ENCODE measurements around the gene ACSM6. TPM values are rescaled to one million over a fixed set of nuclear protein-coding genes. Genes with fewer than 3 reads are reported as not detected.

ACSM6 gene
- polyA plus RNA-seq, 1 of the 3 experiments (the other 2 are of a cell fraction): not detected

GRCh38 chr10:95263864-95264226 is 69.8 kb downstream of the ACSM6 start:
- DNase-seq: no peak
- H3K9me3 ChIP-seq: no peaks in the 10 kb centered on the region
- ChIA-PET POLR2A (no interaction called here), CTCF (interaction anchor here (0.6 to 4.7 kb wide), 5 partner anchors 18 to 114 kb away, joined by 3 to 17 read pairs (median 8); no protein-coding TSS in a partner anchor)
- no peaks in the 10 kb centered on the region for H4K20me1 ChIP-seq (ENCODE audit: insufficient read depth)
- H3K27me3 ChIP-seq (ENCODE audit: insufficient read depth): no peaks in the 10 kb centered on the region
- no peak for TF ChIP-seq FOSL2 (IDR thresholded peaks at IDR 0.05; ENCODE audit: borderline replicate concordance, low read depth)
- TF ChIP-seq USF2 (IDR thresholded peaks at IDR 0.05; ENCODE audit: borderline replicate concordance, low read depth, low read length): no peak
- no peak for TF ChIP-seq CTCF (IDR thresholded peaks at IDR 0.05)
- no peak for TF ChIP-seq MXI1 (IDR thresholded peaks at IDR 0.05; ENCODE audit: low read depth, low read length)
- TF ChIP-seq TCF12 (IDR thresholded peaks at IDR 0.05): no peak
- TF ChIP-seq EP300 (IDR thresholded peaks at IDR 0.05; ENCODE audit: borderline replicate concordance in 1 of 2, low read depth in 1 of 2, low read length in 1 of 2): no peak
- TF ChIP-seq NRF1 (IDR thresholded peaks at IDR 0.05; ENCODE audit: low read depth, low read length): no peak
- no peak for TF ChIP-seq YY1 (IDR thresholded peaks at IDR 0.05; ENCODE audit: low read depth)
- TF ChIP-seq MAX (IDR thresholded peaks at IDR 0.05; ENCODE audit: low read depth): no peak
- no peak for TF ChIP-seq FOXJ3 (CRISPR knock-in tag; IDR thresholded peaks at IDR 0.05)
- TF ChIP-seq TAF1 (IDR thresholded peaks at IDR 0.05; ENCODE audit: borderline replicate concordance, low read depth, low read length): no peak
- TF ChIP-seq MEF2A (IDR thresholded peaks at IDR 0.05; ENCODE audit: borderline replicate concordance, low read depth): no peak
- TF ChIP-seq FOXM1 (IDR thresholded peaks at IDR 0.05; ENCODE audit: low read depth): no peak
- TF ChIP-seq JUND (IDR thresholded peaks at IDR 0.05): no peak
- TF ChIP-seq EZH2phosphoT487 (IDR thresholded peaks at IDR 0.05; ENCODE audit: borderline replicate concordance, low read depth): no peak
- no peak for TF ChIP-seq RXRA (IDR thresholded peaks at IDR 0.05; ENCODE audit: borderline replicate concordance, low read depth)
- TF ChIP-seq GATA2 (CRISPR knock-in tag; IDR thresholded peaks at IDR 0.05): no peak
- no peak for TF ChIP-seq PBX3 (IDR thresholded peaks at IDR 0.05)
- no peak for TF ChIP-seq RFX5 (IDR thresholded peaks at IDR 0.05; ENCODE audit: low read length)
- no peak overlapping the region for H2AFZ ChIP-seq (ENCODE audit: low read depth)
- H3K27ac ChIP-seq (ENCODE audit: low read depth in 2 of 2, low read length in 1 of 2): no peak overlapping the region
- H3K9me2 ChIP-seq: no peaks in the 10 kb centered on the region
- H3K36me3 ChIP-seq (replicated peaks in 1 of 2; ENCODE audit: control insufficient read depth in 1 of 2, insufficient read depth in 2 of 2, low read length in 1 of 2): peaks cover 3 to 30% of the 10 kb centered on the region in 2 experiments
- WGBS (ENCODE audit: low lambda C conversion rate): 83% methylated on average over 7 of the region's 7 CpGs
- peaks cover 7 to 28% of the 10 kb centered on the region in 2 experiments; a peak in 3 of 4 replicates for H3K4me1 ChIP-seq (ENCODE audit: control insufficient read depth in 1 of 2, insufficient read depth in 2 of 2, low read depth in 1 of 2, low read length in 1 of 2)
- H3K79me2 ChIP-seq (ENCODE audit: insufficient read depth): 0 out of 2 replicates have a peak, but pooled peaks cover 3% of the 10 kb centered on the region
- H3K4me2 ChIP-seq: no peak overlapping the region
- no peak overlapping the region for H3K4me3 ChIP-seq (ENCODE audit: low read depth in 2 of 2, low read length in 1 of 2)
- peaks cover 9% of the 10 kb centered on the region for H3F3A ChIP-seq (replicated peaks; ENCODE audit: insufficient read depth)
- H3K9ac ChIP-seq: no peak overlapping the region
